GM12878 (cell line): ENCODE data around the gene TRPM3. TPM values are rescaled to one million over a fixed set of nuclear protein-coding genes. Genes with fewer than 3 reads are reported as not detected.

Experiments used
- ATAC-seq: fragments of 200-7000 bp; cut with Tn5 transposase; 3 replicates; pipeline ENCODE4 v1.9.1; 2020; ENCODE audit warnings: mild to moderate bottlenecking, moderate library complexity
- BruUV-seq: library from RNA; stranded (reverse); fragments of 400-500 nt; replicated peaks from 2 replicates; lab custom pipeline; 2021; lab: Mats Ljungman, UMichigan
- CTCF ChIA-PET: fragments of 300-600 bp; sonication (Branson Sonifier 250); formaldehyde crosslinking; extraction: SDS; loops from one replicate; lab custom pipeline; 2021; ENCODE audit warnings: inconsistent platforms; lab: Yijun Ruan, JAX
- POLR2A ChIA-PET: fragments of 350-600 bp; formaldehyde crosslinking; extraction: SDS; loops from one replicate; lab custom pipeline; 2021; ENCODE audit warnings: inconsistent platforms; lab: Charles Lee
- RAD21 ChIA-PET: fragments of 300-600 bp; sonication (Branson Sonifier 250); formaldehyde crosslinking; loops from one replicate; lab custom pipeline; 2023; ENCODE audit warnings: antibody characterized with exemption; ENCODE audit not compliant: unreplicated experiment; lab: Charles Lee
- SMC1A ChIA-PET: fragments of 300-600 bp; sonication (Branson Sonifier 250); formaldehyde crosslinking; loops from one replicate; lab custom pipeline; 2023; ENCODE audit not compliant: unreplicated experiment, uncharacterized antibody; lab: Charles Lee
- DNase-seq: peaks from one replicate; pipeline ENCODE4 v3.0.0-alpha.2; 2011; ENCODE audit warnings: low read depth, low spot score
- FAIRE-seq: peaks from 3 replicates; lab custom pipeline; 2011; peaks lifted over from hg19 to GRCh38; lab: Jason Lieb, UNC
- H2AFZ ChIP-seq: 2 replicates; pipeline ENCODE4 v1.6.0; 2011; ENCODE audit warnings: low read depth, low read length, control low read depth; ENCODE audit not compliant: control insufficient read depth
- H3K27ac ChIP-seq: 2 replicates; pipeline ENCODE4 v1.5.1; 2011; ENCODE audit warnings: control low read depth; ENCODE audit not compliant: control insufficient read depth, insufficient read depth
- H3K27me3 ChIP-seq, 2 experiments: replicated peaks in 1 of 2; 2 replicates each; pipeline versions ENCODE4 v1.6.0 to v1.6.1; 2011; ENCODE audit warnings: low read length in 1 of 2; ENCODE audit not compliant: control insufficient read depth in 2 of 2, insufficient read depth in 2 of 2
- H3K36me3 ChIP-seq, 2 experiments: 2 replicates each; pipeline ENCODE4 v1.5.1; 2011; ENCODE audit warnings: low read length in 1 of 2; ENCODE audit not compliant: control insufficient read depth in 2 of 2, insufficient read depth in 2 of 2
- H3K4me1 ChIP-seq: 2 replicates; pipeline ENCODE4 v1.6.1; 2011; ENCODE audit warnings: mild to moderate bottlenecking, low read length, moderate library complexity, mixed read lengths; ENCODE audit not compliant: control insufficient read depth, insufficient read depth
- H3K4me2 ChIP-seq: 2 replicates; pipeline ENCODE4 v1.6.0; 2011; ENCODE audit warnings: control low read depth; ENCODE audit not compliant: control insufficient read depth, insufficient read depth
- H3K4me3 ChIP-seq: fragments of 200-600 bp; sonication (generic); 2 replicates; pipeline ENCODE4 v1.5.1; 2016
- H3K79me2 ChIP-seq: 2 replicates; pipeline ENCODE4 v1.6.0; 2011; ENCODE audit warnings: low read length; ENCODE audit not compliant: control insufficient read depth, insufficient read depth
- H3K9ac ChIP-seq: 2 replicates; pipeline ENCODE4 v1.8.0; 2011; ENCODE audit warnings: low read length, control low read depth, mixed read lengths; ENCODE audit not compliant: control insufficient read depth, insufficient read depth
- H3K9me3 ChIP-seq: replicated peaks from 3 replicates; pipeline ENCODE4 v1.5.1; 2011; ENCODE audit warnings: mild to moderate bottlenecking, low read length; ENCODE audit not compliant: control insufficient read depth, insufficient read depth
- H4K20me1 ChIP-seq: 2 replicates; pipeline ENCODE4 v1.6.0; 2011; ENCODE audit not compliant: control insufficient read depth, insufficient read depth
- BHLHE40 ChIP-seq, 2 experiments: fragments of 450-650 bp in 1 of 2; IDR thresholded peaks; 2 replicates each; pipeline ENCODE4 v1.6.1; 2011 to 2017; ENCODE audit warnings: low read depth in 2 of 2, borderline replicate concordance in 1 of 2, improper control_type of control experiment in 1 of 2, low read length in 1 of 2, mild to moderate bottlenecking in 1 of 2
- BMI1 ChIP-seq: fragments of 450-650 bp; IDR thresholded peaks from 2 replicates; pipeline ENCODE4 v1.6.1; 2016; ENCODE audit warnings: mild to moderate bottlenecking, moderate library complexity, borderline replicate concordance
- CHD4 ChIP-seq: fragments of 200-600 bp; sonication (generic); IDR thresholded peaks from 2 replicates; pipeline ENCODE4 v1.6.1; 2016; ENCODE audit warnings: mild to moderate bottlenecking
- EED ChIP-seq: sonication (generic); IDR thresholded peaks from 2 replicates; pipeline ENCODE4 v1.6.1; 2016; ENCODE audit warnings: antibody characterized with exemption, low read depth
- FOXM1 ChIP-seq: IDR thresholded peaks from 2 replicates; pipeline ENCODE4 v1.6.1; 2012; ENCODE audit warnings: low read depth, mild to moderate bottlenecking, inconsistent platforms, low read length, moderate library complexity
- JUNB ChIP-seq: IDR thresholded peaks from 2 replicates; pipeline ENCODE4 v1.6.1; 2016; ENCODE audit warnings: antibody characterized with exemption, mild to moderate bottlenecking
- MYC ChIP-seq: IDR thresholded peaks from 2 replicates; pipeline ENCODE4 v1.6.1; 2011; ENCODE audit warnings: mild to moderate bottlenecking, low read length, moderate library complexity, inconsistent platforms; ENCODE audit not compliant: insufficient read depth, insufficient replicate concordance, insufficient read length, severe bottlenecking
- NR2F1 ChIP-seq: fragments of 450-650 bp; conservative IDR thresholded peaks from 2 replicates; pipeline ENCODE4 v1.6.1; 2017; ENCODE audit warnings: mild to moderate bottlenecking
- RFX5 ChIP-seq: IDR thresholded peaks from 2 replicates; pipeline ENCODE4 v1.6.1; 2011; ENCODE audit warnings: low read depth, low read length, improper control_type of control experiment
- ZNF274 ChIP-seq: IDR thresholded peaks from one replicate; pipeline ENCODE4 v1.8.0; 2011; ENCODE audit not compliant: insufficient read length, insufficient read depth
- ZNF384 ChIP-seq: IDR thresholded peaks from 2 replicates; pipeline ENCODE4 v1.6.1; 2012; ENCODE audit warnings: low read depth, mild to moderate bottlenecking, low read length, improper control_type of control experiment, borderline replicate concordance
- WGBS: methylation state at CpG from one replicate; pipeline ENCODE4 v1.1.6; 2016; ENCODE audit warnings: low lambda C conversion rate; ENCODE audit not compliant: insufficient replicate concordance, insufficient coverage; ENCODE audit errors: missing lambda C conversion rate; 5-methylcytosine and 5-hydroxymethylcytosine counted together
- in situ Hi-C: fragments of 300-500 bp; cut with MboI; formaldehyde crosslinking; loops from 9 replicates; pipeline ENCODE4 v1.14.3; 2018; ENCODE audit warnings: mixed read lengths
- intact Hi-C: fragments of 100-400 bp; cut with micrococcal nuclease; formaldehyde crosslinking; loops from one replicate; pipeline ENCODE4 v1.14.2; 2022; ENCODE audit not compliant: unreplicated experiment
- polyA plus RNA-seq, 11 experiments: library from polyadenylated mRNA; depleted of rRNA in 4 of 11; unstranded in 6 of 11; stranded (reverse) in 5 of 11; fragments of >200 nt; fragmentation: Nextera tagmentation in 4 of 11; fragmentation: Illumina TruSeq in 1 of 11; extraction: Ambion mirVana in 4 of 11; extraction: Trizol in 1 of 11; gene quantifications; 1 replicate in 1 of 11; 2 replicates in 10 of 11; pipeline versions ENCODE4 v1.2.1 to v1.2.3, GENCODE V29; 2011 to 2016; ENCODE audit warnings: inconsistent platforms in 2 of 11, missing spikeins in 2 of 11, low read depth in 1 of 11
- total RNA-seq, 4 experiments: library from RNA; depleted of rRNA in 3 of 4; stranded (reverse); fragments of >200 nt in 3 of 4; fragmentation: Illumina TruSeq in 1 of 4; extraction: Trizol in 1 of 4; gene quantifications; 2 replicates each; pipeline versions ENCODE4 v1.2.1 to v1.2.3, GENCODE V29; 2013 to 2021
- TF ChIP-seq, protein P1 (sequence below): fragments of 150-350 bp; IDR thresholded peaks from 2 replicates; pipeline ENCODE4 v1.6.1; 2016; ENCODE audit warnings: low read depth, low read length
- TF ChIP-seq, protein P2 (sequence below): IDR thresholded peaks from 2 replicates; pipeline ENCODE4 v1.6.1; 2012; ENCODE audit warnings: mild to moderate bottlenecking, low read depth, low read length
- TF ChIP-seq, protein P3 (sequence below): fragments of 450-650 bp; IDR thresholded peaks from 2 replicates; pipeline ENCODE4 v1.6.1; 2017; ENCODE audit warnings: mild to moderate bottlenecking, moderate library complexity

Gene TRPM3
- total and polyA plus RNA-seq, 10 of the 15 experiments (the other 5 are each of a cell fraction or from before 2014, with no cell fraction given): not detected

DNA sequence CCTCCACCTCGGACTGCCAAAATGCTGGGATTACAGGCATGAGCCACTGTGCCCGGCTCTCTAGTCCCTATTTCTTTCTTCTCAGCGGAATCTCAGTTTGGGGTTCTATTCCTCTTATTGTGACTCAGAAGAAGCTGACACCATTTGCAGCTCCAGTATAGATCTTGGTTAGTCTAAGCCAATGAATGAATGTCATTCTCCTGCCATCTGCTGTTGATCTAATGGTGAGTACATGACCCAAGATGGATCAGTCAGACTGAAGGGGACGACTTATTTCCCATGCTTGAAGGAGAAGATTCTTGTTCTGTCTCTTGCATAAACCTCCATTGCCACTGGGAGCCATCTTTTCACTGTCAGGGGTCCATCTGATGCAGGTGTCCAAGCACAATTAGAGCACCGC is 630.9 kb downstream of the TRPM3 start:
- ChIA-PET SMC1A (no interaction called here), CTCF (interaction anchor here (2.2 kb wide), 1 partner anchor 150 kb away, joined by 8 read pairs; no protein-coding TSS in a partner anchor), RAD21 (no interaction called here), POLR2A (no interaction called here)
- Histone ChIP-seq H4K20me1 (no peaks in the 10 kb centered on the region), H3K4me1 (no peaks in the 10 kb centered on the region), H3K79me2 (no peaks in the 10 kb centered on the region), H3K9me3 (no peaks in the 10 kb centered on the region), H3K27ac (no peak overlapping the region), H3K9ac (no peak overlapping the region), H3K27me3 (peaks cover 0 to 2% of the 10 kb centered on the region in 2 experiments; a peak in 1 of 4 replicates), H3K36me3 (no peaks in the 10 kb centered on the region), H2AFZ (no peak overlapping the region), H3K4me3 (no peak overlapping the region), H3K4me2 (no peak overlapping the region)
- 45% methylated on average over 5 of the region's 5 CpGs for WGBS
- DNase-seq: no peak
- in situ Hi-C loops: no loop called here
- intact Hi-C loops: no loop called here
- no TSS peak for BruUV-seq
- FAIRE-seq: no peak
- no peak for ATAC-seq
- TF ChIP-seq BHLHE40 (IDR thresholded peaks at IDR 0.05; ENCODE audit: borderline replicate concordance in 1 of 2, low read depth in 2 of 2, low read length in 1 of 2): no peak
- TF ChIP-seq ZNF274: no peak
- TF ChIP-seq FOXM1: no peak
- TF ChIP-seq ZNF384: no peak
- TF ChIP-seq, protein P1, sequence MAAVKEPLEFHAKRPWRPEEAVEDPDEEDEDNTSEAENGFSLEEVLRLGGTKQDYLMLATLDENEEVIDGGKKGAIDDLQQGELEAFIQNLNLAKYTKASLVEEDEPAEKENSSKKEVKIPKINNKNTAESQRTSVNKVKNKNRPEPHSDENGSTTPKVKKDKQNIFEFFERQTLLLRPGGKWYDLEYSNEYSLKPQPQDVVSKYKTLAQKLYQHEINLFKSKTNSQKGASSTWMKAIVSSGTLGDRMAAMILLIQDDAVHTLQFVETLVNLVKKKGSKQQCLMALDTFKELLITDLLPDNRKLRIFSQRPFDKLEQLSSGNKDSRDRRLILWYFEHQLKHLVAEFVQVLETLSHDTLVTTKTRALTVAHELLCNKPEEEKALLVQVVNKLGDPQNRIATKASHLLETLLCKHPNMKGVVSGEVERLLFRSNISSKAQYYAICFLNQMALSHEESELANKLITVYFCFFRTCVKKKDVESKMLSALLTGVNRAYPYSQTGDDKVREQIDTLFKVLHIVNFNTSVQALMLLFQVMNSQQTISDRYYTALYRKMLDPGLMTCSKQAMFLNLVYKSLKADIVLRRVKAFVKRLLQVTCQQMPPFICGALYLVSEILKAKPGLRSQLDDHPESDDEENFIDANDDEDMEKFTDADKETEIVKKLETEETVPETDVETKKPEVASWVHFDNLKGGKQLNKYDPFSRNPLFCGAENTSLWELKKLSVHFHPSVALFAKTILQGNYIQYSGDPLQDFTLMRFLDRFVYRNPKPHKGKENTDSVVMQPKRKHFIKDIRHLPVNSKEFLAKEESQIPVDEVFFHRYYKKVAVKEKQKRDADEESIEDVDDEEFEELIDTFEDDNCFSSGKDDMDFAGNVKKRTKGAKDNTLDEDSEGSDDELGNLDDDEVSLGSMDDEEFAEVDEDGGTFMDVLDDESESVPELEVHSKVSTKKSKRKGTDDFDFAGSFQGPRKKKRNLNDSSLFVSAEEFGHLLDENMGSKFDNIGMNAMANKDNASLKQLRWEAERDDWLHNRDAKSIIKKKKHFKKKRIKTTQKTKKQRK: no peak
- no peak for TF ChIP-seq RFX5
- no peak for TF ChIP-seq EED
- no peak for TF ChIP-seq MYC
- TF ChIP-seq, protein P2, sequence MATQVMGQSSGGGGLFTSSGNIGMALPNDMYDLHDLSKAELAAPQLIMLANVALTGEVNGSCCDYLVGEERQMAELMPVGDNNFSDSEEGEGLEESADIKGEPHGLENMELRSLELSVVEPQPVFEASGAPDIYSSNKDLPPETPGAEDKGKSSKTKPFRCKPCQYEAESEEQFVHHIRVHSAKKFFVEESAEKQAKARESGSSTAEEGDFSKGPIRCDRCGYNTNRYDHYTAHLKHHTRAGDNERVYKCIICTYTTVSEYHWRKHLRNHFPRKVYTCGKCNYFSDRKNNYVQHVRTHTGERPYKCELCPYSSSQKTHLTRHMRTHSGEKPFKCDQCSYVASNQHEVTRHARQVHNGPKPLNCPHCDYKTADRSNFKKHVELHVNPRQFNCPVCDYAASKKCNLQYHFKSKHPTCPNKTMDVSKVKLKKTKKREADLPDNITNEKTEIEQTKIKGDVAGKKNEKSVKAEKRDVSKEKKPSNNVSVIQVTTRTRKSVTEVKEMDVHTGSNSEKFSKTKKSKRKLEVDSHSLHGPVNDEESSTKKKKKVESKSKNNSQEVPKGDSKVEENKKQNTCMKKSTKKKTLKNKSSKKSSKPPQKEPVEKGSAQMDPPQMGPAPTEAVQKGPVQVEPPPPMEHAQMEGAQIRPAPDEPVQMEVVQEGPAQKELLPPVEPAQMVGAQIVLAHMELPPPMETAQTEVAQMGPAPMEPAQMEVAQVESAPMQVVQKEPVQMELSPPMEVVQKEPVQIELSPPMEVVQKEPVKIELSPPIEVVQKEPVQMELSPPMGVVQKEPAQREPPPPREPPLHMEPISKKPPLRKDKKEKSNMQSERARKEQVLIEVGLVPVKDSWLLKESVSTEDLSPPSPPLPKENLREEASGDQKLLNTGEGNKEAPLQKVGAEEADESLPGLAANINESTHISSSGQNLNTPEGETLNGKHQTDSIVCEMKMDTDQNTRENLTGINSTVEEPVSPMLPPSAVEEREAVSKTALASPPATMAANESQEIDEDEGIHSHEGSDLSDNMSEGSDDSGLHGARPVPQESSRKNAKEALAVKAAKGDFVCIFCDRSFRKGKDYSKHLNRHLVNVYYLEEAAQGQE: no peak
- no peak for TF ChIP-seq NR2F1
- TF ChIP-seq, protein P3, sequence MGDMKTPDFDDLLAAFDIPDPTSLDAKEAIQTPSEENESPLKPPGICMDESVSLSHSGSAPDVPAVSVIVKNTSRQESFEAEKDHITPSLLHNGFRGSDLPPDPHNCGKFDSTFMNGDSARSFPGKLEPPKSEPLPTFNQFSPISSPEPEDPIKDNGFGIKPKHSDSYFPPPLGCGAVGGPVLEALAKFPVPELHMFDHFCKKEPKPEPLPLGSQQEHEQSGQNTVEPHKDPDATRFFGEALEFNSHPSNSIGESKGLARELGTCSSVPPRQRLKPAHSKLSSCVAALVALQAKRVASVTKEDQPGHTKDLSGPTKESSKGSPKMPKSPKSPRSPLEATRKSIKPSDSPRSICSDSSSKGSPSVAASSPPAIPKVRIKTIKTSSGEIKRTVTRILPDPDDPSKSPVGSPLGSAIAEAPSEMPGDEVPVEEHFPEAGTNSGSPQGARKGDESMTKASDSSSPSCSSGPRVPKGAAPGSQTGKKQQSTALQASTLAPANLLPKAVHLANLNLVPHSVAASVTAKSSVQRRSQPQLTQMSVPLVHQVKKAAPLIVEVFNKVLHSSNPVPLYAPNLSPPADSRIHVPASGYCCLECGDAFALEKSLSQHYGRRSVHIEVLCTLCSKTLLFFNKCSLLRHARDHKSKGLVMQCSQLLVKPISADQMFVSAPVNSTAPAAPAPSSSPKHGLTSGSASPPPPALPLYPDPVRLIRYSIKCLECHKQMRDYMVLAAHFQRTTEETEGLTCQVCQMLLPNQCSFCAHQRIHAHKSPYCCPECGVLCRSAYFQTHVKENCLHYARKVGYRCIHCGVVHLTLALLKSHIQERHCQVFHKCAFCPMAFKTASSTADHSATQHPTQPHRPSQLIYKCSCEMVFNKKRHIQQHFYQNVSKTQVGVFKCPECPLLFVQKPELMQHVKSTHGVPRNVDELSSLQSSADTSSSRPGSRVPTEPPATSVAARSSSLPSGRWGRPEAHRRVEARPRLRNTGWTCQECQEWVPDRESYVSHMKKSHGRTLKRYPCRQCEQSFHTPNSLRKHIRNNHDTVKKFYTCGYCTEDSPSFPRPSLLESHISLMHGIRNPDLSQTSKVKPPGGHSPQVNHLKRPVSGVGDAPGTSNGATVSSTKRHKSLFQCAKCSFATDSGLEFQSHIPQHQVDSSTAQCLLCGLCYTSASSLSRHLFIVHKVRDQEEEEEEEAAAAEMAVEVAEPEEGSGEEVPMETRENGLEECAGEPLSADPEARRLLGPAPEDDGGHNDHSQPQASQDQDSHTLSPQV: no peak
- TF ChIP-seq JUNB: no peak
- no peak for TF ChIP-seq CHD4
- no peak for TF ChIP-seq BMI1
